ENCODE measurements around the gene IZUMO4. TPM values are rescaled to one million over a fixed set of nuclear protein-coding genes. Genes with fewer than 3 reads are reported as not detected.

IZUMO4 gene
- total and polyA plus RNA-seq, 9 donors = 1.8 to 31.7 (median 10.7) TPM

- 0 to 1% (median 1%) methylated on average over 26 to 54 of the region's 55 CpGs for WGBS, 3 donors
These were observed 35.7 kb upstream of the IZUMO4 start for GRCh38 chr19:2060884-2061494.

GRCh38 chr19:2061495-2062388 is 35.0 kb upstream of the IZUMO4 start:
- WGBS, 3 donors = 1 to 2% (median 2%) methylated on average over 46 to 50 of the region's 50 CpGs

More at GRCh38 chr19:2060884-2061494, 35.7 kb upstream of the IZUMO4 start:
- intact Hi-C loops (cut with DNase I) = loop anchor here in 1 of 4 donors (10.0 kb wide), 1 partner anchor 126 kb away; no protein-coding TSS in a partner anchor
- H3K4me3 ChIP-seq = peak overlapping the region; percentile 83
- peak overlapping the region; percentile 96 to 100 for H3K27ac ChIP-seq
- peaks cover 15% of the 10 kb centered on the region for H3K4me1 ChIP-seq (ENCODE audit: insufficient read depth)
- no peak for TF ChIP-seq EP300 (IDR thresholded peaks at IDR 0.05)
- peak in 1 of 3 donors; percentile 9 for TF ChIP-seq CTCF (IDR thresholded peaks at IDR 0.05)
- TF ChIP-seq POLR2A (IDR thresholded peaks at IDR 0.05) = peak; percentile 89
- no peaks in the 10 kb centered on the region for H3K36me3 ChIP-seq
- no peaks in the 10 kb centered on the region for H3K9me3 ChIP-seq
- DNase-seq = peak in 4 of 5 donors; percentile 79 to 87 (median 84)
- no peaks in the 10 kb centered on the region for H3K27me3 ChIP-seq

DNA sequence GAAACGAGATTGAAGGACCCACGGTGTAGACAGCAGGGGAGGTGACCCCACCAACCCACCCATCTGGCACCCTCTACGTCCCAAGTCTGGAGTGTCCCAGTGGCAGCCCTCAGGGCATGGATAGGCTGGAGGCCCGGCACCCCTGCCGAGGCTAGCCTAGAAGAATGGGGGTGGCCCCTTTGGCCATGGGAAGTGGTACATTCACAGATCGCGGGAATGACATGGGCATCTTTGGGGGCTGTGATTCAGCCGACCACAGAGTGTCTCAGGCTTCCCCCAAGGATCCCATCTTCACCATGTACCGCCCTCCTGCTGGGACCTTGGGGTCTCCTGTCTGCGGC is 34.4 kb upstream of the IZUMO4 start:
- no peaks in the 10 kb centered on the region for H3K36me3 ChIP-seq
- 54 to 74% (median 59%) methylated on average over 10 of the region's 10 CpGs for WGBS, 3 donors
- H3K4me1 ChIP-seq (ENCODE audit: insufficient read depth) = peaks cover 13% of the 10 kb centered on the region
- H3K27me3 ChIP-seq = no peaks in the 10 kb centered on the region
- no peaks in the 10 kb centered on the region for H3K9me3 ChIP-seq
- peak overlapping the region; percentile 50 for H3K4me3 ChIP-seq
- intact Hi-C loops (cut with DNase I) = loop anchor here in 1 of 4 donors (10.0 kb wide), 1 partner anchor 128 kb away; no protein-coding TSS in a partner anchor
- TF ChIP-seq EP300 (IDR thresholded peaks at IDR 0.05) (no peak), POLR2A (IDR thresholded peaks at IDR 0.05) (no peak), CTCF (IDR thresholded peaks at IDR 0.05) (no peak)
- H3K27ac ChIP-seq = peak overlapping the region in 1 of 2 donors; percentile 63
- peak in 2 of 5 donors; percentile 50 to 51 for DNase-seq

More at GRCh38 chr19:2061495-2062388, 35.0 kb upstream of the IZUMO4 start:
- Histone ChIP-seq H3K4me1 (ENCODE audit: insufficient read depth) (peaks cover 15% of the 10 kb centered on the region), H3K27ac (peak overlapping the region; percentile 96 to 100), H3K4me3 (peak overlapping the region; percentile 83), H3K27me3 (no peaks in the 10 kb centered on the region), H3K36me3 (no peaks in the 10 kb centered on the region), H3K9me3 (no peaks in the 10 kb centered on the region)
- intact Hi-C loops (cut with DNase I) = loop anchor here in 1 of 4 donors (10.0 kb wide), 1 partner anchor 127 kb away; no protein-coding TSS in a partner anchor
- TF ChIP-seq POLR2A (IDR thresholded peaks at IDR 0.05) (no peak), CTCF (IDR thresholded peaks at IDR 0.05) (peak in 1 of 3 donors; percentile 15), EP300 (IDR thresholded peaks at IDR 0.05) (peak; percentile 49)
- DNase-seq = peak; percentile 99 to 100 (median 100)

- intact Hi-C loops (cut with DNase I) = loop anchor here in 1 of 4 donors (10.0 kb wide), 1 partner anchor 128 kb away; no protein-coding TSS in a partner anchor
- Histone ChIP-seq H3K27ac (no peak overlapping the region), H3K27me3 (no peaks in the 10 kb centered on the region), H3K4me1 (ENCODE audit: insufficient read depth) (peaks cover 13% of the 10 kb centered on the region), H3K36me3 (no peaks in the 10 kb centered on the region), H3K9me3 (no peaks in the 10 kb centered on the region), H3K4me3 (no peak overlapping the region)
- WGBS, 3 donors = 86 to 89% (median 86%) methylated on average over 9 of the region's 9 CpGs
- peak in 1 of 5 donors; percentile 29 for DNase-seq
- no peak for TF ChIP-seq POLR2A (IDR thresholded peaks at IDR 0.05)
These were observed 33.9 kb upstream of the IZUMO4 start for GRCh38 chr19:2062770-2063169.
